Measurements from ENCODE around the gene LIF. TPM values are rescaled to one million over a fixed set of nuclear protein-coding genes. Genes with fewer than 3 reads are reported as not detected.

The LIF gene
- total RNA-seq, 2 experiments from 2014 or later = 0.17 to 0.30 TPM

GRCh38 chr22:30288419-30289140, 42.0 kb upstream of the LIF start:
- Mint-ChIP-seq H3K4me3 (peak overlapping the region; percentile 97), H3K4me1 (ENCODE audit: low read depth) (peaks cover 47% of the 10 kb centered on the region), H3K36me3 (ENCODE audit: low read depth) (peaks cover 62% of the 10 kb centered on the region), H3K9me3 (no peaks in the 10 kb centered on the region), H3K27ac (peak overlapping the region; percentile 89), H3K27me3 (no peaks in the 10 kb centered on the region)
- Histone ChIP-seq H3K36me3 (ENCODE audit: insufficient read depth, low read length) (peaks cover 38% of the 10 kb centered on the region), H3K27me3 (ENCODE audit: control insufficient read depth in 1 of 2, insufficient read depth in 2 of 2, low read length in 2 of 2) (no peaks in the 10 kb centered on the region), H3K27ac (ENCODE audit: low read depth in 1 of 2, low read length in 2 of 2) (peak overlapping the region; percentile 51 to 60), H3K9me3 (ENCODE audit: control insufficient read depth in 1 of 2, insufficient read depth in 1 of 2, low read length in 2 of 2) (no peaks in the 10 kb centered on the region), H3K4me1 (ENCODE audit: insufficient read depth, low read length) (peaks cover 51% of the 10 kb centered on the region), H3K4me3 (ENCODE audit: low read length) (peak overlapping the region; percentile 75)
- CTCF ChIA-PET = interaction anchor here (0.6 to 6.8 kb wide), 36 partner anchors 7 to 200 kb away, joined by 3 to 99 read pairs (median 7); partner anchors contain the start of genes CCDC157, MTFP1, RNF215 and SEC14L2
- ATAC-seq (ENCODE audit: poor library complexity) (no peak), DNase-seq (peak in 1 of 14 experiments; percentile 52)
- no peak for TF ChIP-seq CTCF (IDR thresholded peaks at IDR 0.05)
- intact Hi-C loops (cut with DNase I, micrococcal nuclease) = loop anchor here (1.0 to 5.0 kb wide), 5 partner anchors 18 to 196 kb away; partner anchors contain the start of genes MTFP1 (in 1 of the 2), SF3A1 (in 1 of the 2) and TBC1D10A (in 1 of the 2)
- POLR2A ChIA-PET = interaction anchor here (0.8 to 9.8 kb wide), 27 partner anchors 8 to 184 kb away, joined by 3 to 268 read pairs (median 5); partner anchors contain the start of genes CCDC157, MTFP1, OSM and RNF215

DNA sequence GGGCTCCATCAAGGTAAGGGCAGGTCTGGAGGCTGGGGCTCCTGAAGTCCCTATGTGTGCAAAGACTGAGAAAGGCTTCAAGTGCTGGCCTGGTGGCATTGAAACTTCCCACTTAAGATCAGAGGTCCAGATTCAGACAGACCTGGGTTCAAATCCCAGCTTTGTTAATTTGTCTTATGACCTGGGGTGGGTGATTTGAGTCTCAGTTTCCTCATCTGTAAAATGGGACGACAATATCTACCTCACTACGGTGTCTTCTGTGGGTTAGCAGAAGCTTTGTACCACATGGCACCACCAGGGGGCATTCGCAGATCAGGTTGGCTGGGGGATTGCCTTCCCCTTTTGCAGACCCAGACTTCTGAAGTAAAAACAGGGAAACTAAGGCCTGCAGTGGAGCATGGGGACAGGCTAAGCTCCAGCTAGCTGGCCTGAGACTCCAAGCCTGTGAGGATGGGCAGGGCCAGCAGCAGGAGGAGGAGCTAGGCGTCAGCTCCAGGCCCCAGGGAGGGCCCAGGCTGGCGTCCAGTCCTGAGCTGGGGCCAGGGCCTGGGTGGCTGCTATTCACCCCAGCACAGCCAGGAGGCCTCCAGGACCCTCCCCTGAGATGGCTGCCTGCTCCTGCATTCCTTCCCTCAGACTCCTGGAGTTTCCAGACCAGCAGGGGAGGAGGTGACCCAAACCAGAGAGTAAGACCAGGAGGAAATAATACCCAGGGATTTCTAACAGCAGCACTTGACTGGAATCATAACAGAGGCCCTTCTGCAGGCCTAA, 41.3 kb upstream of the LIF start:
- peak; percentile 89 for TF ChIP-seq CTCF (IDR thresholded peaks at IDR 0.05)
- ATAC-seq (ENCODE audit: poor library complexity) (peak; percentile 48), DNase-seq (peak; percentile 83 to 94 (median 90))
- CTCF ChIA-PET = interaction anchor here (0.7 to 6.8 kb wide), 39 partner anchors 8 to 200 kb away, joined by 3 to 99 read pairs (median 6); partner anchors contain the start of genes CCDC157, MTFP1, OSM and RNF215
- peak overlapping the region in 1 of 2 donors; percentile 32 for H3K27ac ChIP-seq (ENCODE audit: low read depth in 1 of 2, low read length in 2 of 2)
- Mint-ChIP-seq H3K27me3 (no peaks in the 10 kb centered on the region), H3K36me3 (ENCODE audit: low read depth) (peaks cover 55% of the 10 kb centered on the region), H3K9me3 (no peaks in the 10 kb centered on the region), H3K4me1 (ENCODE audit: low read depth) (peaks cover 40% of the 10 kb centered on the region), H3K4me3 (peak overlapping the region; percentile 97), H3K27ac (peak overlapping the region; percentile 89)
- intact Hi-C loops (cut with DNase I, micrococcal nuclease) = loop anchor here (1.0 to 5.0 kb wide), 8 partner anchors 19 to 197 kb away; partner anchors contain the start of genes MTFP1 (in 2 of the 2) and RNF215 (in 2 of the 2)
- H3K36me3 ChIP-seq (ENCODE audit: insufficient read depth, low read length) = peaks cover 30% of the 10 kb centered on the region
- no peaks in the 10 kb centered on the region for H3K9me3 ChIP-seq (ENCODE audit: control insufficient read depth in 1 of 2, insufficient read depth in 1 of 2, low read length in 2 of 2)
- peak overlapping the region; percentile 5 for H3K4me3 ChIP-seq (ENCODE audit: low read length)
- H3K4me1 ChIP-seq (ENCODE audit: insufficient read depth, low read length) = peaks cover 59% of the 10 kb centered on the region
- no peaks in the 10 kb centered on the region for H3K27me3 ChIP-seq (ENCODE audit: control insufficient read depth in 1 of 2, insufficient read depth in 2 of 2, low read length in 2 of 2)
- POLR2A ChIA-PET = interaction anchor here (0.6 to 9.8 kb wide), 22 partner anchors 8 to 183 kb away, joined by 3 to 268 read pairs (median 6); partner anchors contain the start of genes CCDC157, MTFP1, OSM and RNF215

All from CD4-positive, alpha-beta T cell (primary cell).